Endodermal cell (in vitro differentiated cells): Measurements from ENCODE around the gene ZNRD2. TPM values are rescaled to one million over a fixed set of nuclear protein-coding genes. Genes with fewer than 3 reads are reported as not detected.

ENCODE experiments used
- DNase-seq: peaks from one replicate; pipeline ENCODE4 v3.0.0-alpha.2; 2017
- H3K27ac ChIP-seq: 2 replicates; pipeline ENCODE4 v1.5.1; 2013; ENCODE audit warnings: mild to moderate bottlenecking, low read depth, low read length, moderate library complexity
- H3K27me3 ChIP-seq: 2 replicates; pipeline ENCODE4 v1.6.1; 2013; ENCODE audit warnings: mild to moderate bottlenecking, low read length, moderate library complexity; ENCODE audit not compliant: insufficient read depth, control insufficient read depth, poor library complexity, severe bottlenecking
- H3K36me3 ChIP-seq: 2 replicates; pipeline ENCODE4 v1.7.0; 2013; ENCODE audit warnings: mild to moderate bottlenecking, low read length, moderate library complexity; ENCODE audit not compliant: control insufficient read depth, insufficient read depth
- H3K4me1 ChIP-seq: one replicate; pipeline ENCODE4 v1.7.0; 2013; ENCODE audit warnings: low read length; ENCODE audit not compliant: control insufficient read depth, insufficient read depth
- H3K4me3 ChIP-seq: 2 replicates; pipeline ENCODE4 v1.5.1; 2013; ENCODE audit warnings: mild to moderate bottlenecking, low read length, moderate library complexity
- H3K9ac ChIP-seq: 2 replicates; pipeline ENCODE4 v1.6.1; 2013; ENCODE audit warnings: mild to moderate bottlenecking, low read length, moderate library complexity; ENCODE audit not compliant: poor library complexity, severe bottlenecking; ENCODE audit errors: extremely low read depth
- H3K9me3 ChIP-seq: 2 replicates; pipeline ENCODE4 v1.6.1; 2013; ENCODE audit warnings: mild to moderate bottlenecking, low read length, moderate library complexity; ENCODE audit not compliant: control insufficient read depth
- H3K27ac Mint-ChIP-seq: 2 replicates; pipeline ENCODE4 v1.8.0; 2020; ENCODE audit warnings: mixed read lengths
- H3K27me3 Mint-ChIP-seq: 2 replicates; pipeline ENCODE4 v1.8.0; 2021; ENCODE audit warnings: mild to moderate bottlenecking, mixed read lengths; ENCODE audit not compliant: insufficient read depth
- H3K36me3 Mint-ChIP-seq: 2 replicates; pipeline ENCODE4 v1.8.0; 2020; ENCODE audit warnings: low read depth, mixed read lengths
- H3K4me1 Mint-ChIP-seq: 2 replicates; pipeline ENCODE4 v1.8.0; 2020; ENCODE audit warnings: mixed read lengths
- H3K4me3 Mint-ChIP-seq: 2 replicates; pipeline ENCODE4 v1.8.0; 2020; ENCODE audit warnings: mild to moderate bottlenecking, moderate library complexity, mixed read lengths
- H3K9me3 Mint-ChIP-seq: 2 replicates; pipeline ENCODE4 v1.8.0; 2020; ENCODE audit warnings: mild to moderate bottlenecking, mixed read lengths
- WGBS, 2 experiments: methylation state at CpG; one replicate each; pipeline versions ENCODE4 v1.1.5 to v1.1.7; 2013; ENCODE audit warnings: missing lambda C conversion rate in 2 of 2, mixed read lengths in 1 of 2; ENCODE audit not compliant: insufficient coverage in 1 of 2, insufficient read length in 1 of 2; 5-methylcytosine and 5-hydroxymethylcytosine counted together
- total RNA-seq, 2 donors: library from RNA; stranded (reverse); fragmentation: NEBNext Ultra II Directional in 1 of 2; extraction: Animal tissue kit (Norgen Biotek cat#: 25700) in 1 of 2; gene quantifications; 2 replicates in 1 of 2; 3 replicates in 1 of 2; pipeline ENCODE4 v1.2.1, GENCODE V29; 2021
- TF ChIP-seq, protein P1 (sequence below): fragments of 200-600 bp; sonication (generic); conservative IDR thresholded peaks from 2 replicates; pipeline ENCODE4 v1.5.0; 2021; ENCODE audit warnings: antibody characterized with exemption, mild to moderate bottlenecking

Gene ZNRD2
- total RNA-seq, 2 donors from 2014 or later: 32.8 to 36.5 TPM

DNA sequence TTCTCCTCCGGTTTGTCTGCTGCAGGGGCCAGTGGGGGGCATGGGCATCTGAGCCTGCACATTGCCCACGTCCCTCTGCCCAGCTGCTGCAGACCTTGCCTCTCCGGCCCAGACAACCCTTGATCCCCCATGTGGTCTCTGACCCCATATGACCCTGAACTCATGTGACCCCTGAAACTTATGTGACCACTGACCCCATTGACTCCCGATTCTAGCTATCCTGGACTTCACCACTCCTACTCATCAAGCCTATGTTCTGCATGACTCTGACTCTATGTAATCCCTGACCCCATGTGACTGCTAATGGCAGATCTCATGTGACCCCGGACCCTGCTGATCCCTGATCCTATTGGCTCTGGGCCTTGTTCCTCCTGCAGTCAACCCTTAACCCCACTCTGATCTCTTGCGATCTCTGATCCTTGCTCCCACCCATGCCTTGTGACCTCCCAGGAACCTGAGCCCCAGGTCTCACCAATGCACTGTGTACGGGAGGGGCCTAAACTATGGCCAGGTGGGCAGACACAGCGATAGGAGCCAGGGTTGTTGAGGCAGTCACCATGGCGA lies 17.8 kb upstream of the ZNRD2 start:
- peak; percentile 65 for DNase-seq
- peaks cover 80% of the 10 kb centered on the region for H3K27me3 Mint-ChIP-seq
- no peak overlapping the region for H3K9ac ChIP-seq
- H3K36me3 Mint-ChIP-seq: no peaks in the 10 kb centered on the region
- H3K4me1 ChIP-seq: peaks cover 3% of the 10 kb centered on the region
- H3K4me3 ChIP-seq: no peak overlapping the region
- no peak overlapping the region for H3K27ac ChIP-seq
- no peaks in the 10 kb centered on the region for H3K9me3 Mint-ChIP-seq
- peaks cover 33% of the 10 kb centered on the region for H3K27me3 ChIP-seq
- TF ChIP-seq, protein P1, sequence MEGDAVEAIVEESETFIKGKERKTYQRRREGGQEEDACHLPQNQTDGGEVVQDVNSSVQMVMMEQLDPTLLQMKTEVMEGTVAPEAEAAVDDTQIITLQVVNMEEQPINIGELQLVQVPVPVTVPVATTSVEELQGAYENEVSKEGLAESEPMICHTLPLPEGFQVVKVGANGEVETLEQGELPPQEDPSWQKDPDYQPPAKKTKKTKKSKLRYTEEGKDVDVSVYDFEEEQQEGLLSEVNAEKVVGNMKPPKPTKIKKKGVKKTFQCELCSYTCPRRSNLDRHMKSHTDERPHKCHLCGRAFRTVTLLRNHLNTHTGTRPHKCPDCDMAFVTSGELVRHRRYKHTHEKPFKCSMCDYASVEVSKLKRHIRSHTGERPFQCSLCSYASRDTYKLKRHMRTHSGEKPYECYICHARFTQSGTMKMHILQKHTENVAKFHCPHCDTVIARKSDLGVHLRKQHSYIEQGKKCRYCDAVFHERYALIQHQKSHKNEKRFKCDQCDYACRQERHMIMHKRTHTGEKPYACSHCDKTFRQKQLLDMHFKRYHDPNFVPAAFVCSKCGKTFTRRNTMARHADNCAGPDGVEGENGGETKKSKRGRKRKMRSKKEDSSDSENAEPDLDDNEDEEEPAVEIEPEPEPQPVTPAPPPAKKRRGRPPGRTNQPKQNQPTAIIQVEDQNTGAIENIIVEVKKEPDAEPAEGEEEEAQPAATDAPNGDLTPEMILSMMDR: no peak
- H3K9me3 ChIP-seq: no peaks in the 10 kb centered on the region
- 85 to 86% methylated on average over 5 to 9 of the region's 9 CpGs for WGBS, 2 experiments
- no peak overlapping the region for H3K4me3 Mint-ChIP-seq
- H3K27ac Mint-ChIP-seq: no peak overlapping the region
- peaks cover 24% of the 10 kb centered on the region for H3K4me1 Mint-ChIP-seq
- H3K36me3 ChIP-seq: no peaks in the 10 kb centered on the region

DNA sequence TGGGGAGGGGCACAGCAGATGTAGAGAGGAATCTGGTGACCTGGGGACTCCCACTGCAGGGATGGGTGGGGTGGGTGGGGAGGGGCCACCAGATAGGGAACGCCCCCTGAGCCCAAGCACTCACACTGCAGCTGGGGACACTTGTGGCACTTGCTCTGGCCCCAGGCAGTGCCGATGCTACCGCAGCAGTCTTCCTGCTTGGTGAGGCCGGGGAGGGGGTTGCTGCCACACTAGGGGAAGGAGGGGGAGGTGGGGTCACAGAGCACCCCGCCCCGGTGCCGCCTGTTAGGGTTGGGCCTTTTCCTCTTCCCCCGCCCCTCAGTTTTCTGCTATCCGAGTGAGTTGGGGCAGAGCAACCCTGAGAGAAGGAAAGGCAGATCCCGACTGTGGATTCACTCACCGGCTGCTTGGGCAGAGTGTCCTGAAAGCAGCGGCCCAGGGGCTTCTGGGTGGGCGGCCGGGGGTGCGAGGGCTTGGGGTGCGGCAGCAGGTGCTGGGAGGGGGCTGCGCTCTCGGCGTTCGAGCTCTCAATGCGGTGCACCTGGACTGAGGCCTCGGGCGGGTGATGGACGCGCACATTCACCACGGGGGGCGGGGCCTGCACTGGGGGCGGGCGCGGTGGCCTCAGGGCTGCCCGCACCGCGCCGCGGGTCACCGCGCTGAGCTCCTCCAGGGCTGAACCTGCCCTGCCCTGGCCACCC lies 16.8 kb upstream of the ZNRD2 start:
- H3K9ac ChIP-seq: no peak overlapping the region
- Mint-ChIP-seq H3K27me3 (peaks cover 71% of the 10 kb centered on the region), H3K4me3 (peak overlapping the region; percentile 43), H3K9me3 (no peaks in the 10 kb centered on the region), H3K27ac (no peak overlapping the region), H3K36me3 (no peaks in the 10 kb centered on the region), H3K4me1 (peaks cover 24% of the 10 kb centered on the region)
- peak; percentile 89 for DNase-seq
- 34 to 38% methylated on average over 24 to 37 of the region's 37 CpGs for WGBS, 2 experiments
- no peaks in the 10 kb centered on the region for H3K9me3 ChIP-seq
- H3K27me3 ChIP-seq: peaks cover 23% of the 10 kb centered on the region
- H3K4me1 ChIP-seq: peaks cover 3% of the 10 kb centered on the region
- TF ChIP-seq, protein P1: no peak
- no peak overlapping the region for H3K27ac ChIP-seq
- H3K36me3 ChIP-seq: no peaks in the 10 kb centered on the region
- H3K4me3 ChIP-seq: no peak overlapping the region

DNA sequence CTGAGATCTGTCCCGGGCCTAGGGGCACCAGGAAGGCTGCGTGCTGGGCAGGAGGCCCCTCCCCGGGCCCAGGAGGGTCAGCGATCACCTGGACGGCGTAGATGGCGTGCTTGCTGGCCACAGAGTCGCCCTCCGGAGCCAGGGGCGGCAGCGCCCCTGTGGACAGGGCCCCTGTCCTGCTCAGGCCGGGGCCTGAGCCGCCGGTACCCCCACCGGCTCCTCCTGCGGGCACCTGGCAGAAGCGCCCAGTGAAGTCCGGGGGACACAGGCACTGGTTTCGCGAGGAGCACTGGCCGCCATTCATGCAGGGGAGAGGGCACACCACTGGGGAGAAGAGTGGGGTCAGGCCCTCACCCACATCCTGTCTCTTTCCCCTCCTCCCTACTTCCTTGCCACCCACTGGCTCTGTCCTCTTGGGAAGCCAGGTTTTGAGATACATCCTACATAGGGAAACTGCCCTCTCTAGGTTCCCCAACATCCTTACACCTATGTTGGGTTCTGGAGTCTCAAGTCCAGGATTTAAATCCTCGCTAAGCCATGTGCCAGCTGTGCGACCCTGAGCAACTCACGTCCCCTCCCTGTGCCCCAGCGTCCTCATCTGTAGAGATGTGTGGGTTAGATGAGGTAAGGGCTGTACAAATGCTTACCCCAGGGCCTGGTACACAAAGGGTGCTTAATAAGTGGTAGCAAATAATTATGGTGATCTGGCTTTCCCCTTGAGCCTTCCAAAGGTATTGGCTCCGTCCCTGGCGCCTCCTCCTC lies 16.0 kb upstream of the ZNRD2 start:
- no peak overlapping the region for H3K4me3 ChIP-seq
- no peaks in the 10 kb centered on the region for H3K9me3 ChIP-seq
- H3K9ac ChIP-seq: no peak overlapping the region
- TF ChIP-seq, protein P1: no peak
- Mint-ChIP-seq H3K4me3 (peak overlapping the region; percentile 43), H3K4me1 (peaks cover 24% of the 10 kb centered on the region), H3K9me3 (no peaks in the 10 kb centered on the region), H3K36me3 (no peaks in the 10 kb centered on the region), H3K27me3 (peaks cover 65% of the 10 kb centered on the region), H3K27ac (no peak overlapping the region)
- H3K36me3 ChIP-seq: no peaks in the 10 kb centered on the region
- H3K4me1 ChIP-seq: peaks cover 11% of the 10 kb centered on the region
- WGBS, 2 experiments: 89% methylated on average over 8 to 27 of the region's 27 CpGs
- H3K27me3 ChIP-seq: peaks cover 15% of the 10 kb centered on the region
- DNase-seq: no peak
- no peak overlapping the region for H3K27ac ChIP-seq
